ENCODE measurements around the gene SLMAP.

- no peak for TF ChIP-seq CTCF (IDR thresholded peaks at IDR 0.05 in 8 of 11, conservative IDR thresholded peaks at IDR 0.05 in 3 of 11)
- TF ChIP-seq POLR2AphosphoS5 (IDR thresholded peaks at IDR 0.05), result no peak
- TF ChIP-seq POLR2A (IDR thresholded peaks at IDR 0.05), result no peak
Measured at GRCh38 chr3:57893668-57894067, 137.6 kb downstream of the SLMAP start.
